Raji (cell line): ENCODE results near the gene FAM151A.

ENCODE experiments used
- POLR2A ChIP-seq: IDR thresholded peaks from 2 replicates; pipeline ENCODE4 v1.6.1; 2011; ENCODE audit warnings: low read depth, low read length, control low read depth; ENCODE audit not compliant: insufficient read depth

Gene FAM151A

DNA sequence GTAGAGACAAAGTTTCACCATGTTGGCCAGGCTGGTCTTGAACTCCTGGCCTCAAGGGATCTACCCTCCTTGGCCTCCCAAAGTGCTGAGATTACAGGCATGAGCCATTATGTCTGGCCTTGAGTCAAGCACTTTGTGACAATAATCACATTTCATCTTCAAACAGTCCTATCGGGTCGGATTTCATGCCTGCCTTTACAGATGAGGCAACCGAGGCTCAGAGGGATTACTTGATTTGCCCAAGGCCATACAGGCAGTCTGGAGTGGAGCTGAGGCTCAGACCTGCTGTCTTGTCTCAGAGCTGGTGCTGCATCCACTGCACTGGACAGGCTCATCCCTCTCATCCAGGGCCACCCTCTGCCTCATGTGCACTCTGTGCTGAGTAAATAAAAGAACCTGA, 26.6 kb downstream of the FAM151A start:
- no peak for TF ChIP-seq POLR2A

DNA sequence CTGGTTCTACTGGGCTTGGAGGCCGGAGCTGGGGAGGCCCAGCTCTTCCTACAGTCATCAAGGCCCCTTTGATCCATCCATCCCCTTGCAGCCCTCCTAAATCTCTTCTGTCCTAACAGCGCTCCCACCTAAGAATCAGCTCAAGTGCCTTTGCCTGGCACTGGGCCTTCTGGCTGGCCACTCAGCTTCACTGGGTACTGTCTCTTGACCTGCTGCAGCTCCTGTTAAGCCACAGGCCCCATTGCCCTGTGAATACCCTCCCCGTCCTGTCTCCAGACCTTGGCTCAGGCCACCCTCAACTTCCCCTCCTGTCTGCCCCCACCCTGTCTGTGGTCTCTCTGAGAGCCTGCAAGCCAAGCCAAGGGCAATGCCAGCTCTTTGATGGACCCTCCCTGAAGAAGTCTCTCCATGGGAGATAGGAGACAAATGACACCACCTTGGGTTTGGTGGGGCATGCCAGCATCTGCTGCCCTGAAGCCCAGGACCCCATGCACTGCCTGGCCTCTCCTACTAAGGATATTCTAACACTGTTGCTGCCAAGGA, 27.3 kb downstream of the FAM151A start:
- TF ChIP-seq POLR2A, result no peak

DNA sequence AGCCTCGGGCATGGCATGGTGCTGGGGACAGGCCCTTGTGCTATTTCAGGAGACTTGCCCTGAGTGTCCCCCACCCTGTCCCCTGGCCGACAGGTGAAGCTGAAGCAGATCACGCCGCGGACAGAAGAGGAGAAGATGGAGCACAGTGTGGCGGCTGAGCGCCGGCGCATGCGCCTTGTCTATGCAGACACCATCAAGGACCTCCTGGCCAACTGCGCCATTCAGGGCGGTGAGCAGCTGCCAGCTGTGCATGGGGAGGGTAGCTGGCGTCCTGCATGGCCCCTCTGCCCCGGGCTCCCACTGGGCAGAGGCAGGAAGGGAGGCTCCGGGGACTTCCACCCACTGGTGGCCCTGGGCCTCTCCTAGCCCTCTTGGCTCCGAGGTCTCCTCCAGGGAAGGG, 28.9 kb downstream of the FAM151A start:
- TF ChIP-seq POLR2A, result no peak

- TF ChIP-seq POLR2A, result no peak
Measured at GRCh38 chr1:54593571-54594160, 29.7 kb downstream of the FAM151A start.

DNA sequence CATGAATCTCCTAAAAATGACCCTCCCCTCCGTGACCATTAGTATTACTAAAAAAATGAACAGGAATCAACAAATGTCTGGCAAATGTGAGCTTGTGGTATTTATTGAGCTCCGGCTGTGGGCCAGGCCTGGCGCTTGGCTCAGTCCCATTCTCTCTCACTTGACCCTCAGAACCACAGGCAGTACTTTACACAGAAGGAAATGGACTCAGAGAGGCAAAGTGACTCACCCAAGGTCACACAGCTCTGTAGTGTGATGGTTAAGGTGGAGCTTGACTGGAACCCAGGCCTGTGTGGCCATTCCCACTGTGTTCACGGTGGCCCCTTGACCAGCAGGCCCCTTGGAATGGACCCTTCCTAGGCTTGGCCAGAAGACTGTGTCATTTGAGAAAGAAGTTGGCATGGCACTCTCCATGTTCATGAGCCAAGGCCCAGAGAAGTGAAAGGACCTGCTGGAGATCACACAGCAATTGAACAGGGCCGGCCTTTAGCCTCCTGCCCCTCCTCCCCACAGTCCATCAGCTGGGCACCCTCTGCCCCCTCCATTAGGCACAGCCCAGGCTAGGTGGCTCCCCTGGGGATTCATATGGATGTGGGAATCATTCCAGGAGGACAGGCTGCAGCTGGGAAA, 32.1 kb downstream of the FAM151A start:
- TF ChIP-seq POLR2A, result no peak

DNA sequence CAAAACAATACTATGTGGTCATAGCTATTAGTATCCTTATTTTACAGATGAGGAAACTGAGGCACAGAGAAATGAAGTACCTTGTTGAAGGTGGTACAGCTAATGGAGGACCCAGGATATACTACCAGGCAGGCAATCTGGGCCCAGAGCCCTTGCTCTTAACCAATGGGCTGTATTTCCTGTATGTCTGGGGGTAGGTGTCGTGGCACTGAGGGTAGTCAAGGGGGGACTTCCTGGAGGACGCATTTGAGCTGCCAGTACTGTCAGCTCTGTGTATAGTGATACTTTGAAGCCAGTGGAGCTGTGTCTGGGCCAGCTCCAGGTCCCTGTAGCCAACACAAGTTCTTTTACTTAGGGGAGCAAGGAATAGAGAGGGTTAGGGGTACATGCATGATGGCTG, 34.9 kb downstream of the FAM151A start:
- TF ChIP-seq POLR2A, result no peak

DNA sequence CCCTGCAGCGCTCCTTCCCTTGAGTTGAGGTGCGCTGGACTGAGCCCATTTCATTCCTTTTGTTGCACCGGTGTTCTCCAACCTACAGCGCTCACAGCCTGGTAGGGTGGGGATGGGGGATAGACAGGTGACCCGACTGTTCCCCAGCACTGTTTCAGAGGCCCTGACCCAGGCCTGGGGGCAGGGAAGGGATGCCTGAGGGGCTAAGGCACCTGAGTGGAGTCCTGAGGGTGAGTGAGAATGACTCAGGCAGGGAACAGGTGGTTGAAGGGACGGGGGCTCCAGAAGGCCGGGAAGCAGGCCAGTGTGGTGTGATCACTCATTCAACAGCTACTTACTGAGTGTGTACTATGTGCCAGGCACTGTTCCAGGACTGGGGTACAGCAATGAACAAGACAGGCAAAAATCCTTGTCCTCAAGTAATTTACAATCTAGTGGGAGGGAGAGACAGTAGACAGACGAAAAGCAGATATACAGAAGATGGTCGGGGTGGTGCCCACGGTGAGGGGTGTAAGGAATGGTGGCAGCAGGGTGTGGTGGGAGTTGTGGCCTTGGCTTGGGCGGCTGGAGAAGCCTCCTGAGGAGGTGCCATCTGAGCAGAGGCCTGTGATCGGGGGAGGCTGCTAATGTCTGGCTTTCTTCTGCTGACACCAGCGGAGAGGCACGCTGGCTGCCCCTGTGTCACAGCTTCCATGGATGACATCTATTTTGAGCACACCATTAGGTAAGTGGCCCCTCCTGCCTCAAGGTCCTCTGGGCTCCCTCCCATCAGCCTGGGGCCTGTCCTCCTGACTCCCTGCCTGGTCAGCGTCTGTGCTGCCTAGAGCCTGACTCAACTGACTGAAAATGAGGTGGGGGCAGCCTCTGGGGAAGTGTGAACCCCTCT, 37.9 kb downstream of the FAM151A start:
- no peak for TF ChIP-seq POLR2A

- no peak for TF ChIP-seq POLR2A
Measured at GRCh38 chr1:54584575-54584974, 38.8 kb downstream of the FAM151A start.

- TF ChIP-seq POLR2A, result no peak
Measured at GRCh38 chr1:54583871-54584270, 39.5 kb downstream of the FAM151A start.

- TF ChIP-seq POLR2A, result no peak
Measured at GRCh38 chr1:54583307-54583686, 40.0 kb downstream of the FAM151A start.

DNA sequence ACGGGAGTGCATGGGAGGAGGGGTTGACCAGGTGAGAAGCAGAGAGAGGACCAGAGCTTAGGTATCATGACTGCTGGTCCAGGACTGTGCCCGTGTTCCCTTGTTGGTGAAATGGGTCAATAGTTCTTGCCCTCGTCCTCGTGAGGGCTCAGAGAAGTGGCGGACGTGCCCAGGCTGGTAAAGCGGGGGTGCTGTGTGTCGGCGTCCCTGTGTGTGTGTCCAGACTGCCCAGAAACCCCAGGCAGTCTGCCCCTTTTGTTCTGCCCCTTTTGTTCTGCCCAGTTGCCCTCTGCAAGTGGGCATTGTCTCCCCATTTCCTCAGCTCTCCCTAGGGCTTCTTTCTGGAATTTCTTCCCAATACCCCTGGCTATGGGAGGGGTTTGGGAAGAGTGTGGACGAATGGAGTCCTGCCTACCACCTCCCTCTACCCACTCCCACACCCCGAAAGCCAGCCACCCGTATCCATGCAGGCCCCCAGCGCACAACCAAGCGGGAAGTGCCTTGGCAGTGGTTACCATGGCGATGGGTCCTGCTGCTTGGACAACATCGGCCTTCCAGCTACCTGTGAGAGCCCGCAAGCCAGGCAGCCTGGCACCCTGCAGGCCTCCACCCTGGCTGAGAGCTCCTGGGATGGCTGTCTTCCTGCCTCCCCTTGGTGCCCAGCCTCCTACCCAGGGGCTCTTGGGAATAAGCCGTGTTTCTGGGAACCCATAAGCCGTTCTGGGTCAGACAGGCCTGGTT, 40.6 kb downstream of the FAM151A start:
- no peak for TF ChIP-seq POLR2A

DNA sequence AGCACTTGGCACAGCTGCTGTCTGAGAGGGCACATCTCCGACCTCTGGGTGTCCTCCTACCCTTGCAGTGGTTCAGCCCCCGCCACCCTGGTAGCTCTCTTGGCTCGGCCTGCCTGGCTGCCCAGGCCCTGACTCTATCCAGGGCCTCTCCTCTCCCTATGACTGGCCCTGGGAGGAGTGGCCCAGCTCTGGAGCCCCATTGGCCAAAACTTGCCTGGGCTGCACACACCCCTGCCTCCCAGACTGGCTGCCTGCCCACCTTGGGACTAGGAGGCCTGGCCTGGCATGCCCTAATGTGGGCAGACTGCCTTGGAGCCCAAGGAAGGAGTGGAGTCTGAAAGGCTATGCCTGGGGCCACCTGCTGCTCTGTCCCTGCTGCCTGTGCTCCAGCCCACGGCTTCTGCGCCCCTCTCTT, 41.7 kb downstream of the FAM151A start:
- no peak for TF ChIP-seq POLR2A

DNA sequence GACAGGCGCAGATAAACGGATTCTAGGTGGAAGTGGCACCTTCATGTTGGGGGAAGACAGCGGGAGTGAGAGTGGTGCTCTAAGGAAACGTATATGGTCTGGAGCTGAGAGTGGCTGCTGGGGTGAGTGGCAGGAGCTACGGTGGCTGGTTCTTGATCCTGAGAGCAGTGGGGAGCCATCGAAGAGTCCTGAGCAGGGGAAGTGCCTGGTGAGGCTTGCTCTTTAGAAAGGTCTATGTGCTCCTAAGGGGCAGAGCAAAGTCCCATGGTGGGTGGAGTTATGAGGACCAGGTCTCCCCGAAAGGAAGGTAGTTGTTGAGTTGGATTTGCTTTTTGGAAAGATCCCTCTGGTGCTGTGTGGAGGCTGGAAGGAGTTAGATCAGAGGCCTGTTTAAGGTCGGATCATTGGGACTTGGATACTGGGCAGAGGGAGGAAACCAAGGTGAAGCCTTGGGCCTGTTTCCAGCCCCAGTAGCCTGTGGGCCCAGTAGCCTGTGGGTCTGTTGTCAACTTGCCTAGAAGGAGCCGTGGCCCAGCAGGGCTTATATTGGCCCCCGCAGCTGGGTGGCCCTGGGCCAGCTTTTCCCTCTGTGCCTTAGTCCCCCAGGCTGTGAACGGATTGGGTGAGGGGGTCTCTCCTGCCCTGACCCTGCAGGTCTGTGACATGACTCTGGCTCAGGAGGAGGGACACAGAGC, 42.3 kb downstream of the FAM151A start:
- TF ChIP-seq POLR2A, result no peak

DNA sequence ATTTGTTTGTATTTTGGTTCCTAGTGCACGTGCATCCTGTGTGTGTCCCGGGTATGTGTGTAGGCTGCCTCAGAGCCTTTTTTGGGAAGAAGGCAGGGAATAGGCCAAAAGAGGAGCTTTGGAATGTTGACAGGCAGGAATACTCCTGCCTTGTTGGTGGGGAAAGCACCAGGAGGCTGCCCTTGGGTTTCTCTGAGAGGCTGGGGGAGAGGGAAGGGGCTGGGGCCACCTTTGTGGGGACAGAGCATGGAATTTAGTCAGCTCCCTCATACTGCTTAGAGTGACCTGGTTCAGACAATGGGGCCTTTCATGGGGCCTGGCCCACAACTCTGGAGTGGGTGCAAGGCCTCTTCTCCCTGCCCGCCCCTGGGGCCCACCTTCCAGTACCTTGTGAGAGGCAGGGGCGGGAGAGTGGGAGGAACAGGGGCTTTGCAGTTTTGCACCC, 44.0 kb downstream of the FAM151A start:
- TF ChIP-seq POLR2A, result no peak
